PC-9 (cell line): ENCODE data around the gene ISL2. TPM values are rescaled to one million over a fixed set of nuclear protein-coding genes. Genes with fewer than 3 reads are reported as not detected.

Experiments used
- BruUV-seq: library from RNA; stranded (reverse); fragments of 400-500 nt; replicated peaks from 2 replicates; lab custom pipeline; 2021; lab: Mats Ljungman, UMichigan
- CTCF ChIA-PET: fragments of 300-600 bp; sonication (Branson Sonifier 250); formaldehyde crosslinking; loops from one replicate; lab custom pipeline; 2022; ENCODE audit warnings: antibody characterized with exemption; lab: Charles Lee
- POLR2A ChIA-PET: fragments of 300-600 bp; sonication (Branson Sonifier 250); formaldehyde crosslinking; loops from one replicate; lab custom pipeline; 2022; ENCODE audit warnings: antibody characterized with exemption; ENCODE audit not compliant: unreplicated experiment; lab: Charles Lee
- DNase-seq, 2 experiments: peaks; one replicate each; pipeline versions ENCODE4 v3.0.0 to v3.0.0-alpha.2; 2015 to 2022; ENCODE audit warnings: mixed read lengths in 1 of 2
- H2AFZ ChIP-seq: fragments of 200-600 bp; sonication (generic); 2 replicates; pipeline ENCODE4 v1.8.1; 2017; ENCODE audit warnings: antibody characterized with exemption
- H3F3A ChIP-seq: fragments of 200-600 bp; sonication (generic); 2 replicates; pipeline ENCODE4 v1.8.1; 2017; ENCODE audit warnings: antibody characterized with exemption, mild to moderate bottlenecking, low read depth; ENCODE audit not compliant: insufficient read depth
- H3K27ac ChIP-seq: fragments of 200-600 bp; sonication (generic); 2 replicates; pipeline ENCODE4 v1.6.1; 2016; ENCODE audit warnings: mixed run types
- H3K27me3 ChIP-seq: fragments of 200-600 bp; sonication (generic); 2 replicates; pipeline ENCODE4 v1.6.1; 2016; ENCODE audit warnings: low read depth, mixed run types; ENCODE audit not compliant: insufficient read depth
- H3K36me3 ChIP-seq: fragments of 200-600 bp; sonication (generic); 2 replicates; pipeline ENCODE4 v1.6.1; 2016; ENCODE audit warnings: low read depth, mixed run types
- H3K4me1 ChIP-seq: fragments of 200-600 bp; sonication (generic); replicated peaks from 2 replicates; pipeline ENCODE4 v1.6.1; 2016; ENCODE audit warnings: mixed run types; ENCODE audit not compliant: insufficient read depth
- H3K4me2 ChIP-seq: fragments of 200-600 bp; sonication (generic); 2 replicates; pipeline ENCODE4 v1.6.1; 2017; ENCODE audit warnings: mixed run types
- H3K4me3 ChIP-seq: fragments of 200-600 bp; sonication (generic); 2 replicates; pipeline ENCODE4 v1.6.1; 2016; ENCODE audit warnings: mixed run types
- H3K79me2 ChIP-seq: fragments of 200-600 bp; sonication (generic); 2 replicates; pipeline ENCODE4 v1.6.1; 2017; ENCODE audit warnings: low read depth, mixed run types
- H3K9me2 ChIP-seq: fragments of 200-600 bp; sonication (generic); 2 replicates; pipeline ENCODE4 v1.8.1; 2017; ENCODE audit warnings: mild to moderate bottlenecking; ENCODE audit not compliant: insufficient read depth
- H3K9me3 ChIP-seq: fragments of 200-600 bp; sonication (generic); 2 replicates; pipeline ENCODE4 v1.8.1; 2016; ENCODE audit warnings: low read depth; ENCODE audit not compliant: insufficient read depth
- H4K20me1 ChIP-seq: fragments of 200-600 bp; sonication (generic); 2 replicates; pipeline ENCODE4 v1.8.1; 2017; ENCODE audit not compliant: insufficient read depth
- CTCF ChIP-seq: fragments of 200-600 bp; sonication (generic); conservative IDR thresholded peaks from 2 replicates; pipeline ENCODE4 v1.6.1; 2017; ENCODE audit warnings: mixed run types, antibody characterized with exemption, mild to moderate bottlenecking, moderate library complexity
- EZH2 ChIP-seq: fragments of 200-600 bp; sonication (generic); IDR thresholded peaks from 2 replicates; pipeline ENCODE4 v1.8.0; 2017; ENCODE audit warnings: antibody characterized with exemption, low read depth
- intact Hi-C: fragments of 100-400 bp; cut with micrococcal nuclease; formaldehyde crosslinking; loops from one replicate; pipeline ENCODE4 v1.10.0; 2022; ENCODE audit not compliant: unreplicated experiment
- total RNA-seq: library from RNA; stranded (reverse); gene quantifications from 2 replicates; pipeline ENCODE4 v1.2.3, GENCODE V29; 2021

The ISL2 gene
- total RNA-seq, 1 experiment from 2014 or later = 0.24 TPM

DNA sequence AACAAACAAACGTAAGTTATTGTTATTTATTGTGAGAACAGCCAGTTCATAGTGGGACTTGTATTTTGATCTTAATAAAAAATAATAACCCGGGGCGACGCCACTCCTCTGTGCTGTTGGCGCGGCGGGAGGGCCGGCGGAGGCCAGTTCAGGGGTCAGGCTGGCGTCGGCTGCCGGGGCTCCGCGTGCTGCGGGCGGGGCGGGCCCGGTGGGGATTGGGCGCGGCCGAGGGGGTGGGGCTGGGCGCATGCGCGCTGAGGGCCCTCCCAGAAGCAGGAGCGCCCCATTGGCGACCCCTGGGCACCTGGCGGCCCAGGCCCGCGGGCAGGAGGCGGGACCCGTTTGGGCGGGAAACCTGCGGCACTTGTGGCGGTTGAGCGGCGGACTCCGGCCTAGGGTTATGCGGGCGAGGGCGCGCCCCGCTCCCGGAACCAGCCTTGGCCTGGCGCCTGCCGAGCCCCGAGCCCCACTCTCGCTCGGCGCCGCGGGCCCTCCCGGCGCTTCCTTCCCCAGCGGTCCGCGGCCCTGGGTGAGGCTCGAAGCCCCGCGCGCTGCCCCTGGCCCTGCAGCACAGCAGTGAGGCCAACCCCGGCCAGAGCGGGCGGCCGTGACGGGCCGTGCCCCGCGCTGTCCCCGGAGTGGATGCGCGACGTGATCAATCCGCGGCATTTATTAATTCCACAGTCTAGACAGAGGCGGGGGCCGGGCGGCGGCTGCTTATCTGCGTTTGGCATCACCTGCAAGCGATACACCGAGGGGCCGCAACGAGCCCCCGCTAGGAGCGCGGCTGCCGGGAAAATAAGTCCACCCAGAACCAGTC is 6.0 kb downstream of the ISL2 start:
- DNase-seq = no peak
- no peaks in the 10 kb centered on the region for H3K79me2 ChIP-seq
- H3K4me3 ChIP-seq = no peak overlapping the region
- H4K20me1 ChIP-seq = no peaks in the 10 kb centered on the region
- H3F3A ChIP-seq = peaks cover 7% of the 10 kb centered on the region; the same call in 1 of the 2 replicates
- no peaks in the 10 kb centered on the region for H3K9me3 ChIP-seq
- no peak for TF ChIP-seq EZH2
- no peak for TF ChIP-seq CTCF
- no peak overlapping the region for H3K4me2 ChIP-seq
- no peaks in the 10 kb centered on the region for H3K27me3 ChIP-seq
- no peak overlapping the region for H2AFZ ChIP-seq
- no TSS peak for BruUV-seq
- H3K9me2 ChIP-seq = no peaks in the 10 kb centered on the region
- ChIA-PET CTCF (no interaction called here), POLR2A (no interaction called here)
- H3K36me3 ChIP-seq = no peaks in the 10 kb centered on the region
- no peak overlapping the region for H3K27ac ChIP-seq
- peaks cover 6% of the 10 kb centered on the region; the same call in 1 of the 2 replicates for H3K4me1 ChIP-seq
- intact Hi-C loops = no loop called here

DNA sequence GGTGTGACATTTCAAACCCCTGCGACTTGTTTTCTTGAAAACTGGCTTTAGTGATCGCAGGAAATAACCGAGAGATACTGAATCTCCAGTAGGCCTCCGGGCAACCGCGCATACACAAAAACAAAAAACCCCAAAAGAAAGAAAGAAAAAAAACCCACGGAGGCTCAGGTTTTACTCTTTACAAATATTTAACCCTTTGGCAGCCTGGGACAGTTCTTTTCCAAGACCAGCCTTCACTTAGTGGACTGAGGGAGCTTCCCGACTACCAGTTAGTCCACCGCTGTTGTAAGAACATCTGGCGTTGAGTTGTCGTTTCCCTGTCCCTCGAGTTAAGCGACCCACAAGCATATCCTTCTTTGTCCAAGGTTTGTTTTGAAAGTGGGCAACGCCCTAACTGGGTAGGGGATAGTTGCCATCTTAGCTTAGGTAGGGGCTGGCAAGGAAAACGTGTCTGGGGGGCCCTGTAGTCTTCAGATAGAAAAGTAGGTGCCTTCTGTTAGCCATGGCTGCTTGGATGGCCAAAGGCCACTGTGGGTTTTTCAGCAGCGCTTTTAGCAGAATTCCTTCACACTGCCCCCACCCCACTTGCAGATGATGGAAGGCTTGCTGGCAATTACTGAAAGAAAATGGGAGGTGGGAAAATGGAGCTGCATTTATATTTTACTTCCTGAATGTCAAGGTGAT is 6.9 kb downstream of the ISL2 start:
- no peak for DNase-seq
- H3K27ac ChIP-seq = no peak overlapping the region
- H3K9me2 ChIP-seq = no peaks in the 10 kb centered on the region
- H3K9me3 ChIP-seq = no peaks in the 10 kb centered on the region
- intact Hi-C loops = no loop called here
- peaks cover 13% of the 10 kb centered on the region for H3K4me1 ChIP-seq
- ChIA-PET CTCF (no interaction called here), POLR2A (no interaction called here)
- H3F3A ChIP-seq = peaks cover 7% of the 10 kb centered on the region; the same call in 1 of the 2 replicates
- H3K36me3 ChIP-seq = no peaks in the 10 kb centered on the region
- H3K79me2 ChIP-seq = no peaks in the 10 kb centered on the region
- H3K4me2 ChIP-seq = no peak overlapping the region
- H4K20me1 ChIP-seq = no peaks in the 10 kb centered on the region
- H2AFZ ChIP-seq = no peak overlapping the region
- no peaks in the 10 kb centered on the region for H3K27me3 ChIP-seq
- no peak for TF ChIP-seq EZH2
- no peak for TF ChIP-seq CTCF
- H3K4me3 ChIP-seq = no peak overlapping the region
- no TSS peak for BruUV-seq

DNA sequence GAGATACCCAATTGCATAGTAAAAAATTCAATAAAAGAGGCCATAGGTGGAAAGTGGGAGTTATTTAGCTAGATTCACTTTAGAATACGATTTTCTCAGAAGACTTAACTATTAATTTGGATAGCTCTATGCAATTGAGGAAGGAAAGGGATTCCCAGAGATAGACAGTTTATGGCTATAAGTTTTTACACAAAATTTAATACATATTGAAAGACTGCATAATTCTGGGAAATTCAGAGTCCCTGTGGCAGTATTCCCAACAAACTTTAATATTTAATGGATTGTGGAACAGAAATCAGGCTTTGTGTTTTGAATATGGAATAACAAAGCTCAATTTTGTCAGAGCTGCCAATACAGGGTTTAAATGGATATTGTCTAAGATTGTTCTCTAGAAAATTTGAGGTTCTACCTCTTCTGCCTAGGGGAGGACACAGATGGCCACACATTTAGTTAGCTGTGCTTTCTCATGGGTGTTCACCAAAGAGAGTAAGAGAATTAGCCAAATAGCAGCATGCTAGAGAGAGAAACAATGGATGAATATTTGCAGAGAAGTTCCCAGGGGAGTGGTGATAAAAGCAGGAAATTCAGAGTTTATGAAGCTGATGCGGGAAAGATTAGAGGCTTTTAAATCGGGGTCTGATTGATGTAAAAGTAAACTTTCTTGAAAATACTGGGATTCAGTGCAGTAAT is 8.5 kb downstream of the ISL2 start:
- Histone ChIP-seq H2AFZ (peak overlapping the region; percentile 98), H3K9me3 (no peaks in the 10 kb centered on the region), H3K9me2 (no peaks in the 10 kb centered on the region), H3F3A (peaks cover 21% of the 10 kb centered on the region; the same call in 1 of the 2 replicates), H3K36me3 (no peaks in the 10 kb centered on the region), H3K4me3 (no peak overlapping the region), H3K27ac (no peak overlapping the region), H3K79me2 (no peaks in the 10 kb centered on the region), H3K4me1 (peaks cover 28% of the 10 kb centered on the region), H3K27me3 (no peaks in the 10 kb centered on the region), H3K4me2 (peak overlapping the region; percentile 92), H4K20me1 (no peaks in the 10 kb centered on the region)
- no peak for TF ChIP-seq CTCF
- no peak for TF ChIP-seq EZH2
- intact Hi-C loops = loop anchor here (5.0 kb wide), 1 partner anchor 33 kb away; the partner anchor contains the start of gene ETFA
- CTCF ChIA-PET = interaction anchor here (0.6 to 0.7 kb wide), 2 partner anchors 15 to 103 kb away, joined by 4 read pairs; no protein-coding TSS in a partner anchor
- BruUV-seq = no TSS peak
- POLR2A ChIA-PET = interaction anchor here (0.5 kb wide), 1 partner anchor 32 kb away, joined by 3 read pairs; no protein-coding TSS in a partner anchor
- DNase-seq = no peak
